Measurements from ENCODE around the gene ERO1B. TPM values are rescaled to one million over a fixed set of nuclear protein-coding genes. Genes with fewer than 3 reads are reported as not detected.

Gene ERO1B
- total RNA-seq, 2 experiments from 2014 or later, result 1.9 to 2.0 TPM

- no peak for DNase-seq
- peaks cover 22% of the 10 kb centered on the region for H3K4me1 Mint-ChIP-seq (ENCODE audit: low read depth)
- ATAC-seq, result no peak
- intact Hi-C loops (cut with micrococcal nuclease), result loop anchor here (10.0 kb wide), 1 partner anchor 143 kb away; the partner anchor contains the start of gene GPR137B
- no peak overlapping the region for H3K4me3 Mint-ChIP-seq
- H3K36me3 Mint-ChIP-seq (ENCODE audit: low read depth), result no peaks in the 10 kb centered on the region
- H3K9me3 Mint-ChIP-seq, result no peaks in the 10 kb centered on the region
- CTCF ChIA-PET, result no interaction called here
- no peak for TF ChIP-seq CTCF (IDR thresholded peaks at IDR 0.05)
- H3K27me3 Mint-ChIP-seq, result peaks cover under 1% of the 10 kb centered on the region
- no peak overlapping the region for H3K27ac Mint-ChIP-seq
- POLR2A ChIA-PET, result no interaction called here
These were observed 6.2 kb upstream of the ERO1B start for GRCh38 chr1:236287757-236288619.

- Mint-ChIP-seq H3K27ac (no peak overlapping the region), H3K27me3 (peaks cover 1% of the 10 kb centered on the region), H3K9me3 (no peaks in the 10 kb centered on the region), H3K4me3 (no peak overlapping the region), H3K36me3 (ENCODE audit: low read depth) (no peaks in the 10 kb centered on the region), H3K4me1 (ENCODE audit: low read depth) (peaks cover 28% of the 10 kb centered on the region)
- TF ChIP-seq CTCF (IDR thresholded peaks at IDR 0.05), result no peak
- ChIA-PET POLR2A (no interaction called here), CTCF (no interaction called here)
- intact Hi-C loops (cut with micrococcal nuclease), result loop anchor here (10.0 kb wide), 1 partner anchor 143 kb away; the partner anchor contains the start of gene GPR137B
- no peak for DNase-seq
- no peak for ATAC-seq
These were observed 5.6 kb upstream of the ERO1B start for GRCh38 chr1:236287356-236287755.

DNA sequence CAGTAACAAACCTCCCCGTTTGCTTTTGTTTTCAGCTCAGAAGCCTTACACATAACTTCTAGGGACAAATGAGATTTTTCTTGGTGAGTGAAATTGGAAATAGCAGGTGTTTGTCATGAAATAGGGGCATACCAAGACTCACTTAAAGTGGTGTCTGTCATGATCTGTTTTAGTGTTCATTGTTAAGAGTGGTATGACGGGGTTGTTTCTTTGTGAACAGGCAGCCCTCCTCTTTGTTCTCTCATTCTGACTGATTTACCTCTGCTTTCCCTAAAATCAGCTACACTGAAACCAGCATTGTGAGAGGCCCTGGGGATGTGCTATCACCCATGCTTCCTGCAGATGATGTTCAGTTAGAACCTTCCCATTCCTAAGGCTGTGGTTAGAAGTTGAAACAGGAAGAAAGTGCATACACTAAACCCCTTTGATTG, 2.5 kb upstream of the ERO1B start:
- peak; percentile 33 for DNase-seq
- ChIA-PET POLR2A (interaction anchor here (1.2 to 1.3 kb wide), 2 partner anchors 9 to 136 kb away, joined by 3 to 7 read pairs; no protein-coding TSS in a partner anchor), CTCF (interaction anchor here (1.0 to 1.2 kb wide), 2 partner anchors 8 to 10 kb away, joined by 3 to 4 read pairs; no protein-coding TSS in a partner anchor)
- Mint-ChIP-seq H3K27me3 (peaks cover 1% of the 10 kb centered on the region), H3K9me3 (no peaks in the 10 kb centered on the region), H3K27ac (peak overlapping the region; percentile 70), H3K4me1 (ENCODE audit: low read depth) (peaks cover 38% of the 10 kb centered on the region), H3K4me3 (peak overlapping the region; percentile 28), H3K36me3 (ENCODE audit: low read depth) (no peaks in the 10 kb centered on the region)
- no peak for TF ChIP-seq CTCF (IDR thresholded peaks at IDR 0.05)
- peak; percentile 45 for ATAC-seq
- intact Hi-C loops (cut with micrococcal nuclease), result loop anchor here (10.0 kb wide), 1 partner anchor 140 kb away; the partner anchor contains the start of gene GPR137B

- ChIA-PET CTCF (no interaction called here), POLR2A (interaction anchor here (0.7 kb wide), 1 partner anchor 141 kb away, joined by 3 read pairs; no protein-coding TSS in a partner anchor)
- no peaks in the 10 kb centered on the region for H3K9me3 Mint-ChIP-seq
- peaks cover 42% of the 10 kb centered on the region for H3K4me1 Mint-ChIP-seq (ENCODE audit: low read depth)
- intact Hi-C loops (cut with micrococcal nuclease), result loop anchor here (10.0 kb wide), 1 partner anchor 138 kb away; the partner anchor contains the start of gene GPR137B
- H3K27me3 Mint-ChIP-seq, result peaks cover 1% of the 10 kb centered on the region
- H3K27ac Mint-ChIP-seq, result no peak overlapping the region
- H3K4me3 Mint-ChIP-seq, result peak overlapping the region; percentile 80
- TF ChIP-seq CTCF (IDR thresholded peaks at IDR 0.05), result no peak
- ATAC-seq, result no peak
- H3K36me3 Mint-ChIP-seq (ENCODE audit: low read depth), result no peaks in the 10 kb centered on the region
- no peak for DNase-seq
These were observed 961 bp upstream of the ERO1B start for GRCh38 chr1:236282719-236283118.

DNA sequence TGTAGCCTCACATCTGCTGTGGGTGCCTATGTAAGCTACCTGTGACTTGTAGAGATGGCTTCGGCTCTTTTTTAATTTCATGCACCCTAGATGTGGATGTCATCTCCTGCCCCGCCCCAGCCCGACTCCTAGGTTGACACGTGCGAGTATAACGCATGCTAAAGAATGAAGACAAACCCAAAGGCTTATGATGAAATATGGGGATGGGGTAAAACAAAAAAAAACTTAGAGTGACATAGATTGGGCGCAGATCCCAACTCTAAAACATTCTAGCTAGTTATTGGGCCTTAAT, 613 bp upstream of the ERO1B start:
- Mint-ChIP-seq H3K27me3 (peaks cover 1% of the 10 kb centered on the region), H3K27ac (peak overlapping the region; percentile 78), H3K4me3 (peak overlapping the region; percentile 80), H3K36me3 (ENCODE audit: low read depth) (no peaks in the 10 kb centered on the region), H3K4me1 (ENCODE audit: low read depth) (peaks cover 42% of the 10 kb centered on the region), H3K9me3 (no peaks in the 10 kb centered on the region)
- DNase-seq, result peak; percentile 69
- intact Hi-C loops (cut with micrococcal nuclease), result loop anchor here (10.0 kb wide), 1 partner anchor 138 kb away; the partner anchor contains the start of gene GPR137B
- POLR2A ChIA-PET, result interaction anchor here (0.7 to 1.1 kb wide), 2 partner anchors 20 to 141 kb away, joined by 3 to 4 read pairs; no protein-coding TSS in a partner anchor
- peak; percentile 16 for ATAC-seq
- TF ChIP-seq CTCF (IDR thresholded peaks at IDR 0.05), result no peak
- CTCF ChIA-PET, result no interaction called here

Data from activated CD8-positive, alpha-beta T cell treated with anti-CD3 and anti-CD28 coated beads for 36 hours (primary cell).